GM12875 (cell line): ENCODE results near the gene TCERG1L.

Source experiments
- H3K4me3 ChIP-seq: one replicate; pipeline ENCODE4 v1.5.1; 2011; ENCODE audit warnings: low read depth, low read length, control low read depth
- TF ChIP-seq, protein P1 (sequence below): IDR thresholded peaks from 2 replicates; pipeline ENCODE4 v1.5.1; 2011; ENCODE audit warnings: low read depth, mild to moderate bottlenecking, control low read depth, inconsistent platforms, low read length, moderate library complexity, borderline replicate concordance; ENCODE audit not compliant: insufficient read depth

TCERG1L gene

DNA sequence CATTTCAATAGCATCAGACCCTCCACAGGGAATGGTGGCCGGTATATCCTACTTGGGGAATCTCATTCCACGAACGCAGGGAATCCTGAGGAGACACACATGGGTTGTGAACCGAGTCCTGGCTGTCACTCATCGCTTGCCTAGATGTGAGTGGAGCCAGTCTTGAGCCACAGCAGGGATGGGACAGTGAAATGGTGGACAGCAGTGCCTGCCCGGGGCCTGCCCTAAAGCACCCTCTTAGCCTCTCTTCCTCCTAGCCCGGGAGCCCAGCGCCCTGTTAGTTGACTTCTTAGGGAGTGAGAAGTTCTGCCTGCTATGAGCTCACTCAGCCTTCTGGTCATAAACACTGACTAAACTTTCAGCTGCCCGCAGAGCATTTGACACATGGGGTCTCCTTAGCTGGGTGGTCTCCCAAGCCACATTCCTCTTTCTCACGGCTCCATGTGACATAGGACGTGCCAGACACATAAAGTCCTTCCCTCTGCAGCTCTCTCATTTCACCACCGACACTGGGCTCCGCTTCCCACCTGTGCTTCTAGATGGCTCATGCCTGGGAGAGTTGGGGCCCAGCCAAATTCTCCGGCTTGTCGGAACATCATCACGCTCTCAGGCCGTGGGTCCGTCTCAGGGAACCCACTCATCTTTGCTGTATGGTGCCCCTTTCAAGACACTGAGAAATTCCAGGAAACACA lies 60.9 kb downstream of the TCERG1L start:
- TF ChIP-seq, protein P1, sequence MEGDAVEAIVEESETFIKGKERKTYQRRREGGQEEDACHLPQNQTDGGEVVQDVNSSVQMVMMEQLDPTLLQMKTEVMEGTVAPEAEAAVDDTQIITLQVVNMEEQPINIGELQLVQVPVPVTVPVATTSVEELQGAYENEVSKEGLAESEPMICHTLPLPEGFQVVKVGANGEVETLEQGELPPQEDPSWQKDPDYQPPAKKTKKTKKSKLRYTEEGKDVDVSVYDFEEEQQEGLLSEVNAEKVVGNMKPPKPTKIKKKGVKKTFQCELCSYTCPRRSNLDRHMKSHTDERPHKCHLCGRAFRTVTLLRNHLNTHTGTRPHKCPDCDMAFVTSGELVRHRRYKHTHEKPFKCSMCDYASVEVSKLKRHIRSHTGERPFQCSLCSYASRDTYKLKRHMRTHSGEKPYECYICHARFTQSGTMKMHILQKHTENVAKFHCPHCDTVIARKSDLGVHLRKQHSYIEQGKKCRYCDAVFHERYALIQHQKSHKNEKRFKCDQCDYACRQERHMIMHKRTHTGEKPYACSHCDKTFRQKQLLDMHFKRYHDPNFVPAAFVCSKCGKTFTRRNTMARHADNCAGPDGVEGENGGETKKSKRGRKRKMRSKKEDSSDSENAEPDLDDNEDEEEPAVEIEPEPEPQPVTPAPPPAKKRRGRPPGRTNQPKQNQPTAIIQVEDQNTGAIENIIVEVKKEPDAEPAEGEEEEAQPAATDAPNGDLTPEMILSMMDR: no peak
- H3K4me3 ChIP-seq: no peak overlapping the region

- no peak overlapping the region for H3K4me3 ChIP-seq
- TF ChIP-seq, protein P1: no peak
Observed at GRCh38 chr10:131249955-131250344, 61.6 kb downstream of the TCERG1L start.

GRCh38 chr10:131249238-131249954 lies 62.1 kb downstream of the TCERG1L start:
- TF ChIP-seq, protein P1: no peak
- H3K4me3 ChIP-seq: no peak overlapping the region

DNA sequence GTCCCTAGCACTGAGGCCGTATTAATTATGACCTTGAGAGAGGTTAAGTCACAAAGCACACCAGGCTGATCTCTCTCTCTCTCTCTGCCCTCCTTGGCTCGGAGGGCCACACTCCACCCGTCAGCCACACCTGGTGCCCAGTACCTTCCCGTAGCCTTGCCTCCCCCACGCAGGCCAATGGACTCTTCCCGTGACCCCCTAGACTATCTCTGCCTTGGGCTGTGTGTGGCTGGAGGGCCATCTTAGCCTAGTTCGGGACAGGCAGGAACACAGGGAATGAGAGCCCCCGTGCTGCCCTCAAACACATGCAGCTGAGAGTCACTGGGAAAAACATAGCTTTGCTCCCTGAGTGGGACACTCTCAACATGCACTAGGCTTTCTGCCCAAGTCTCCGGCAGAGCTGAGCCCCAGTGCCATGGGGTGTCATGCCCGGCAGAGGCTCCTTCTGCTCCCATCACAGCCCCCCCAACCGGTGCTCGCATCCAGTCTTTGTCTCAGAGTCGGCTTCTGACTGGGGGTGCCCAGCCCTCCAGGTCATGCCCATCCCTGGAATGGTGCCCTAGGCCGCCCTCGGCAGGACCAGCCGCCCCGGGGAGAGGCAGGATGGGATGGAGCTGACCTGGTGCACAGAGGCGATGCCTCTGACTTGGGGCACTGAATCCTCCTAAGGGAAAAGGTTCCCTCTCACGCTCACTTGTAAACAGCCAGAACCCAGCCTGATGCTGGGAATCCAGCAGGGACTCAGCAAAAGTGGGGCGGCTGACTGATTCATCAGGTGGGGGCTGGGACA lies 63.0 kb downstream of the TCERG1L start:
- TF ChIP-seq, protein P1: no peak
- H3K4me3 ChIP-seq: no peak overlapping the region

- TF ChIP-seq, protein P1: no peak
Observed at GRCh38 chr10:131247873-131248272, 63.6 kb downstream of the TCERG1L start.

GRCh38 chr10:131246775-131247174 lies 64.7 kb downstream of the TCERG1L start:
- TF ChIP-seq, protein P1: no peak
- no peak overlapping the region for H3K4me3 ChIP-seq

More at GRCh38 chr10:131247873-131248272, 63.6 kb downstream of the TCERG1L start:
- no peak overlapping the region for H3K4me3 ChIP-seq

DNA sequence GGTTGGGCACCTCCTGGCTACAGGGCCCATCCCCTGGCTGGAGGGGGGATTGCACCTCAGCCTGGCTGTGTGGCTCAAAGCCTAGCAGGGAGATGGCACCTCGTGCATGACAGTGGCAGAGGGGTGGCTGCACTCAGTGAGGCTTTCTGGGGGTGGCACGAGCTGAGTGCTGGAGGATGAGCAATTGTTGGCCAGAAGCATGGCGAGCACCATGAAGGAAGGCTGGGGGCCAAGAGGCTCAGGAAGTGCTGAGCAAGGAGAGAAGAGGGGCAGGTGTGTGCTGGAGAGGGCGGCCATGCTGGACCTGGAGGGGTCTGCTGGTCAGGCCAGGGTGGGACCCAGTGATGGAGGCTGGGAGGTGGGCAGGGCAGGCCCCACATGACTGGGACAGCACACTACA lies 65.4 kb downstream of the TCERG1L start:
- TF ChIP-seq, protein P1: no peak

More for the DNA sequence above, 65.4 kb downstream of the TCERG1L start:
- no peak overlapping the region for H3K4me3 ChIP-seq
